HAP-1 (cell line): Measurements from ENCODE around the gene PRCD.
A peak's percentile ranks its signal among the peaks of the same experiment; 100 is the strongest.

Experiments
- DNase-seq, 2 experiments: peaks; one replicate each; pipeline ENCODE4 v3.0.0-alpha.2; 2016 to 2020; ENCODE audit warnings: low spot score in 2 of 2
- H3K27me3 ChIP-seq: fragments of 250-450 bp; sonication (Bioruptor Pico); 2 replicates; pipeline ENCODE4 v1.5.1; 2020; ENCODE audit warnings: low read depth, mild to moderate bottlenecking, moderate library complexity
- H3K36me3 ChIP-seq: fragments of 250-450 bp; sonication (Bioruptor Pico); replicated peaks from 2 replicates; pipeline ENCODE4 v1.5.1; 2020; ENCODE audit warnings: mild to moderate bottlenecking
- H3K4me1 ChIP-seq: fragments of 250-450 bp; sonication (Bioruptor Pico); 2 replicates; pipeline ENCODE4 v1.5.1; 2020; ENCODE audit warnings: mild to moderate bottlenecking
- H3K4me3 ChIP-seq: fragments of 250-450 bp; sonication (Bioruptor Pico); 2 replicates; pipeline ENCODE4 v1.5.1; 2020; ENCODE audit warnings: mild to moderate bottlenecking, moderate library complexity
- H3K9me3 ChIP-seq: fragments of 250-450 bp; sonication (Bioruptor Pico); 2 replicates; pipeline ENCODE4 v1.5.1; 2020; ENCODE audit warnings: mild to moderate bottlenecking, moderate library complexity
- in situ Hi-C: fragments of 300-500 bp; cut with MboI; formaldehyde crosslinking; loops from 3 replicates; pipeline ENCODE4 v1.14.3; 2020; ENCODE audit warnings: low sequenced_read_pairs, inconsistent platforms, mixed read lengths

PRCD gene

DNA sequence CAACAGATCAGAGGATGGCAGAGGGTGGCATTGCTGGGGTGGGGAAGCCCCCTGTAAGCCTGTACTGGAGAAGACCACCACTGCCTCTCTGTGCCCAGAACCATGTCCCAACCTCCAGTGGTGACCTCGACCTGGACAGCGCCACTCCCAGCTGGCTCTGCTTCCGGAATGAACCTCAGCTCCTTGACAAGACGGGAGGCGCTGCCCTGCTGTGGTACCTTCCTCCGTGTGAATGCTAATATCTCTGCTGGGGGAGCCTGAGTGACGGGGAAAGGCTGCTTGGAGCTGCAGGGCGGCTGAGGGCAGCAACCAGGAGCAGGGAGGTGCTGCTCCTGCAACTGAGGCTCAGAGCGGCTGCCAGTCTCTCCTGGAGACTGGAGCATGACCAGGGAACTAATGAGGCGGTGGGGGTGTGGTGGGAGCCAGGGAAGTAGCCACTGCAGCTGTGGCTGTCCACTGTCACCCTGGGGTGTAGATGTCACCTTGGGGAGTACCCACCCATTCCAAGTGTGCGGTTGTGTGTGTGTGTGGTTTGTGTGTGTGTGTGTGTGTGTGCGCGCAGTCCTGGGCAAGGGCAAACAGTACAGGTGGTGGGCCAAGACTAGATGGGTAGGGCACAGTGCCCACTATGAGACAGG, 6.2 kb downstream of the PRCD start:
- no peaks in the 10 kb centered on the region for H3K4me1 ChIP-seq
- in situ Hi-C loops = no loop called here
- no peaks in the 10 kb centered on the region for H3K27me3 ChIP-seq
- H3K4me3 ChIP-seq = no peak overlapping the region
- no peak for DNase-seq
- H3K36me3 ChIP-seq = no peaks in the 10 kb centered on the region; the same call in 1 of the 2 replicates
- H3K9me3 ChIP-seq = no peaks in the 10 kb centered on the region

GRCh38 chr17:76546556-76547182, 6.8 kb downstream of the PRCD start:
- Histone ChIP-seq H3K27me3 (no peaks in the 10 kb centered on the region), H3K4me1 (no peaks in the 10 kb centered on the region), H3K9me3 (no peaks in the 10 kb centered on the region), H3K36me3 (no peaks in the 10 kb centered on the region; the same call in 1 of the 2 replicates), H3K4me3 (no peak overlapping the region)
- no peak for DNase-seq
- in situ Hi-C loops = no loop called here

- Histone ChIP-seq H3K27me3 (no peaks in the 10 kb centered on the region), H3K36me3 (no peaks in the 10 kb centered on the region; the same call in 1 of the 2 replicates), H3K4me1 (no peaks in the 10 kb centered on the region), H3K4me3 (no peak overlapping the region), H3K9me3 (no peaks in the 10 kb centered on the region)
- in situ Hi-C loops = no loop called here
- DNase-seq = peak in 1 of 2 experiments; percentile 80
Observed at GRCh38 chr17:76547183-76547641, 7.4 kb downstream of the PRCD start.

DNA sequence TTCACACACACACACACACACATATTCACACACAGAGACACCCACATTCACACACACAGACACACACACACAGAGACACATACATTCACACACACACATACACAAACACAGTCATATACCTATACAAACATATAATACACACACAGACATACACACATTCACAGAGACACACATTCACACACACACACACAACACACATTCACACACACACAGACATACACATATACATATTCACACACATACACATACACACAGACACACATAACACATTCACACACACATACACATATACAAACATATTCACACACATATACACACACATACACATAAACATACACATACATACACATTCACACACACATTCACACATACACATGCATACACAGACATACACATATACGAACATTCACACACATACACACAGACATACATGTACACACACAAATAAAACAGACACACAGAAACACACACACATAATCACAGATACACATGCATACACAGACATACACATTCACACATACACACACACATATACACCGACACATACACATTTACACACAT, 7.9 kb downstream of the PRCD start:
- no peaks in the 10 kb centered on the region for H3K27me3 ChIP-seq
- DNase-seq = no peak
- no peaks in the 10 kb centered on the region; the same call in 1 of the 2 replicates for H3K36me3 ChIP-seq
- no peaks in the 10 kb centered on the region for H3K4me1 ChIP-seq
- no peak overlapping the region for H3K4me3 ChIP-seq
- no peaks in the 10 kb centered on the region for H3K9me3 ChIP-seq
- in situ Hi-C loops = no loop called here

- Histone ChIP-seq H3K4me1 (no peaks in the 10 kb centered on the region), H3K9me3 (no peaks in the 10 kb centered on the region), H3K4me3 (no peak overlapping the region), H3K27me3 (no peaks in the 10 kb centered on the region), H3K36me3 (no peaks in the 10 kb centered on the region; the same call in 1 of the 2 replicates)
- DNase-seq = no peak
- in situ Hi-C loops = no loop called here
Observed at GRCh38 chr17:76548378-76549214, 8.8 kb downstream of the PRCD start.

DNA sequence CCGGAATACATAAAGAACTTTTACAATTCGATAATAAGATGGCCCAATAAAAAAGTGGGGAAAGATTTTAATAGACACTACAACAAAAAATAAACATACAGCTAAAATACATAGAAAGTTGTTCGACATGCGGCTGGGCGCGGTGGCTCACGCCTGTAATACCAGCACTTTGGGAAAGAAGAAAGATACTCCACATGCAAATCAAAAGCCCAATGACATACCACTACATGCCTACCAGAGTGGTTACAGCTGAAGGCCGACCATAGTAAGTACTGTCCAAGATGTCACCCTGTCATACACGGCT, 9.3 kb downstream of the PRCD start:
- Histone ChIP-seq H3K36me3 (no peaks in the 10 kb centered on the region; the same call in 1 of the 2 replicates), H3K27me3 (no peaks in the 10 kb centered on the region), H3K4me3 (no peak overlapping the region), H3K9me3 (no peaks in the 10 kb centered on the region), H3K4me1 (no peaks in the 10 kb centered on the region)
- no peak for DNase-seq
- in situ Hi-C loops = no loop called here

GRCh38 chr17:76549539-76549938, 9.7 kb downstream of the PRCD start:
- in situ Hi-C loops = no loop called here
- H3K4me1 ChIP-seq = no peaks in the 10 kb centered on the region

DNA sequence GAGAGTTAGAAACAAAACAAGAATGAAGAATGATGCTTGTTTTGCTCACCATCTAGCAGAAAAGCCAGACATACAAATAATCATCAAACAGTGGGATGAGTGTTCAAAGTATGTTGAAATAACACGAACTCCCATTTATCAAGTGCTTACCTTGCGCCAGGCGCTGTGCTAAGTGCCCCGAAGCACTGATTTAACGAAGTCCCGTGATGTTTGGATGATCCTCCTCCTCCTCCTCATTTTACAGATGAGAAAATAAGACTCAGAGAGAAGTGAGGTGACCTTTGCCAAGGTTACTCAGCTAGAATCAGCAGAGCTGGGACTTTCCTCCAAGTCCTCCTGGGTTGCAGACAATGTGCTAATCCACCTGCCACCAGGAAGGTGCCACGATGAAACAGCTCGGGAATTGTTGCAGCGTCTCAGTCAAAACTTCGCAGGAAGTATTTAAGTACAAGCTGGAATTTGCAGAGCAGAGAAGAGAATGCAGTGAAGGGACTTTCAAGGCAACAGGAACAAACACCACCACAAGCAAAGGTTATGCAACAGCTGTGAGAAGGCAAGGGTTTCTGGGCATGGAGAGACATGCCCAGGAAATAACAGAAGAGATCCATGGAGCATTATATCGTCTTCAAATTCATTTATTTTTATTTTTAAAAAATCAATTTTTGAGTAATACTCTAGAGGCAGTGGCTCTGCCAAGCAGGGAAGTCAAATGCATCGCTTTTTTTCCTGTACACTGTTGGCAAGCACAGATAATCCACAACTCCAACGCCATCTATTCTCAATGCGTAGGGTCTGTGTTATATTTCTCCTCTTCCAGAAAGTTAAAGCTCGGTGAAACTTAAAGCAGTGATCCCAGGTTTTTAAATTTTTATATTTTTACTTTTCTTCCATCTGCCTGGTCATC, 11.1 kb downstream of the PRCD start:
- in situ Hi-C loops = no loop called here

More at GRCh38 chr17:76549539-76549938, 9.7 kb downstream of the PRCD start:
- H3K27me3 ChIP-seq = no peaks in the 10 kb centered on the region
- DNase-seq = no peak
- no peaks in the 10 kb centered on the region; the same call in 1 of the 2 replicates for H3K36me3 ChIP-seq
- H3K9me3 ChIP-seq = no peaks in the 10 kb centered on the region
- no peak overlapping the region for H3K4me3 ChIP-seq

DNA sequence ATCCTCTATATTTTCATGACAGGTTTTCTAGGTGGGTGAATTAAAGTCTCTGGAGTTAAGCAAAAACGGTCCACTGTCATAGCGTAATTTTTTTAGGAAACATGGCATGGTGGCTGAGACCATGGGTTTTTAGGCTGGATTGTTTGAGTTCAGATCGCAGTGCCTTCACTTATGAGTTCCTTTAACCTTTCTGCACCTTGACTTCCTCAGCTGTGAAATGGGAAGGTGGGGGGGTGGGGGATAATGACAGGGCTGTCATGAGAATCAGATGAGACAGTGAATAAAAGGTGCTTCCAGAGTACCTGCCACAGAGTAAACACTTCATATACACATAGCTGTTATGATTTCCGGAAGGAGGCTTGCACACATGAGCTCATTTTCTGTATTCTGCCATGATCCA, 11.8 kb downstream of the PRCD start:
- Histone ChIP-seq H3K27me3 (no peaks in the 10 kb centered on the region), H3K9me3 (no peaks in the 10 kb centered on the region; the same call in 1 of the 2 replicates), H3K4me3 (no peak overlapping the region), H3K4me1 (peaks cover 14% of the 10 kb centered on the region), H3K36me3 (peaks cover 5% of the 10 kb centered on the region; the same call in 1 of the 2 replicates)
- in situ Hi-C loops = no loop called here
- DNase-seq = no peak

More for the DNA sequence above, 11.1 kb downstream of the PRCD start:
- DNase-seq = no peak
- Histone ChIP-seq H3K9me3 (no peaks in the 10 kb centered on the region; the same call in 1 of the 2 replicates), H3K4me1 (peaks cover 9% of the 10 kb centered on the region), H3K27me3 (no peaks in the 10 kb centered on the region), H3K36me3 (peaks cover 5% of the 10 kb centered on the region; the same call in 1 of the 2 replicates), H3K4me3 (no peak overlapping the region)

DNA sequence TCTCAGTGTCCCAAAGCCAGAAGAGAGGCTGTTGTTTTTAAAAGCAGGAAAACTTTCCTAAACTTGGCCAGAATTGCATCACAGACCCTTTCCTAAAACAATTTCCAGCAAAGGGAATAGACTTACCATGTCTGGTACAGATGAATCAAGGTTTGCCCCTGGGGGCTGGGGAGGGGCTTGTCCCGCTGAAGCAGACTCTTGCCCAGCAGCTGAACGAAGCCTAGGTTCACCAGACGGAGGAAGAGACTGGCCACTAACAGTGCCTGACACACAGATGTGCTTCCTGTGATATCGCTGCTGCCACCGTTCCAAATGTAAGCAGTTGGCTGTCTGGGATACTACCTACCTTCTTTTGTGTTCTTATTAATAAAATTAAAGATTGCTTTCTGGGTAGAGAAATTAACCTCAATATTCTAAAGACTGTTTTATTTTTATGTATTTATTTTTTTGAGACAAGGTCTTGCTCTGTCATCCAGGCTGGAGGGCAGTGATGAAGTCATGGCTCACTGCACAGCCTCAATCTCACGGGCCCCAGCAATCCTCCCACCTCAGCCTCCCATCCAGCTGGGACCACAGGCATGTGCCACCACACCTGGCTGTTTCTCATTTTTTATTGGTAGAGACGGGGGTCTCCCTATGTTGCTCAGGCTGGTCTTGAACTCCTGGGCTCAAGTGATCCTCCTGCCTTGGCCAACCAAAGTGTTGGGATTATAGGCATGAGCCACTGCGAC, 13.5 kb downstream of the PRCD start:
- H3K27me3 ChIP-seq = no peaks in the 10 kb centered on the region
- no peak overlapping the region for H3K4me3 ChIP-seq
- in situ Hi-C loops = no loop called here
- no peaks in the 10 kb centered on the region; the same call in 1 of the 2 replicates for H3K9me3 ChIP-seq
- H3K4me1 ChIP-seq = peaks cover 15% of the 10 kb centered on the region
- peaks cover 12% of the 10 kb centered on the region for H3K36me3 ChIP-seq
- DNase-seq = no peak

DNA sequence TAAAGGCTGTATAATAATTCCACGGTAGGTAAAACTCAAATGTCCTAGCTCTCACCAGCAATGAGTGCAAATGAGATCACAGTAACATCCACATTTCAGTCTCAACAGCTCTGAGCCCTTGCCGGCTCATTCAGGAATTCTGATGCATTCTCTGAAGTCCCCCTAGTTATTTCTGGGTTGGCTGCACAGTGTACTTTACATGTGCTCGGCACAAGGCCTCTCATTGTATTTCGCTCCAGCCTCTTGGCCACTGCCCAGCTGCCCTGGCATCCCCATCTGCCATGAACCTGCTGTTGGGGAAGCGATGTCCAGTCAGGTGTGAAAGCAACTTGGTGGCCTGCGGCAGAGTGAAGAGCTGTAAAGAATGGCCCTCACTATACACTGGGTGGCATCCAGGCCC, 14.3 kb downstream of the PRCD start:
- no peak for DNase-seq

DNA sequence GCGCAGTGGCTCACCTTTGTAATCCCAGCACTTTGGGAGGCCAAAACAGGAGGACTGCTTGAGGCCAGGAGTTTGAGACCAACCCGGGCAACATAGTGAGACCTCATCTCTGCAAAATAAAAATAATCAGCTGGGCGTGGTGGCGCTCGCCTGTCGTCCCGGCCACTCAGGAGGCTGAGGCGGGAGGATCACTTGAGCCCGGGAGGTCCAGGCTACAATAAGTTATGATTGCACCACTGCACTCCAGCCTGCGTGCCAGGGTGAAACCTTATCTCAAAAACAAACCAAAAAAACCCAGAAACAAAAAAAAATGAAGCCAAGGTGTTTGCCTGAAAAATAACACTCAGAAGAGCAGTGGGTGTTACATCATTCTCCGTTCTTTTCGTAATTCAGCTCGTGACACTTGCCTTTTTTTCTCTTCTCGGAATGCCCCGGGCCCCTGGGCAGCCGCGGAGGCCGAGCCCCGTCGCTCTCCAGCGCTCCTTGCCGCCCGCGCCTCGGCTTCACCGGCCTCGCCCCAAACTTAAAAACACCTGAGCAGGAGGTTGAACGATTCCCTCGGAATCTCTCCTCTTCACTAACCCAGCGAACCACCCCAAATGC, 17.0 kb downstream of the PRCD start:
- DNase-seq = no peak
- Histone ChIP-seq H3K27me3 (no peaks in the 10 kb centered on the region), H3K4me3 (peak overlapping the region; percentile 89), H3K9me3 (no peaks in the 10 kb centered on the region; the same call in 1 of the 2 replicates), H3K4me1 (peaks cover 37% of the 10 kb centered on the region), H3K36me3 (peaks cover 47% of the 10 kb centered on the region)
- in situ Hi-C loops = no loop called here

More for the DNA sequence above, 14.3 kb downstream of the PRCD start:
- H3K4me3 ChIP-seq = no peak overlapping the region
- no peaks in the 10 kb centered on the region for H3K27me3 ChIP-seq
- peaks cover 15% of the 10 kb centered on the region for H3K4me1 ChIP-seq
- in situ Hi-C loops = no loop called here
- H3K9me3 ChIP-seq = no peaks in the 10 kb centered on the region; the same call in 1 of the 2 replicates
- peaks cover 19% of the 10 kb centered on the region for H3K36me3 ChIP-seq
